DOHH2 (cell line): ENCODE measurements around the gene COL23A1.

Experiments used
- H3F3A ChIP-seq: fragments of 200-600 bp; sonication (generic), shearing (Covaris generic); 2 replicates; pipeline ENCODE4 v1.6.0; 2016; ENCODE audit warnings: antibody characterized with exemption, mild to moderate bottlenecking; ENCODE audit not compliant: control insufficient read depth, insufficient read depth
- H3K27ac ChIP-seq: fragments of 200-600 bp; sonication (generic); 2 replicates; pipeline ENCODE4 v1.5.1; 2014; ENCODE audit warnings: low read depth, mild to moderate bottlenecking, low read length, moderate library complexity
- H3K27me3 ChIP-seq: fragments of 200-600 bp; sonication (generic); 2 replicates; pipeline ENCODE4 v1.6.1; 2014; ENCODE audit warnings: mild to moderate bottlenecking, low read length, mixed read lengths; ENCODE audit not compliant: control insufficient read depth
- H3K36me3 ChIP-seq: fragments of 200-600 bp; sonication (generic); 2 replicates; pipeline ENCODE4 v1.6.1; 2014; ENCODE audit warnings: mild to moderate bottlenecking, low read length, moderate library complexity, mixed read lengths; ENCODE audit not compliant: control insufficient read depth
- H3K4me1 ChIP-seq: fragments of 200-600 bp; sonication (generic); 2 replicates; pipeline ENCODE4 v1.6.1; 2014; ENCODE audit warnings: mild to moderate bottlenecking, low read length, mixed read lengths; ENCODE audit not compliant: control insufficient read depth
- H3K4me2 ChIP-seq: fragments of 200-600 bp; sonication (generic); 2 replicates; pipeline ENCODE4 v1.6.0; 2014; ENCODE audit warnings: mild to moderate bottlenecking, low read length, moderate library complexity
- H3K4me3 ChIP-seq: fragments of 200-600 bp; sonication (generic); 2 replicates; pipeline ENCODE4 v1.5.1; 2014; ENCODE audit warnings: mild to moderate bottlenecking, low read length, mixed read lengths
- H3K79me2 ChIP-seq: fragments of 200-600 bp; sonication (generic); 2 replicates; pipeline ENCODE4 v1.6.1; 2014; ENCODE audit warnings: mild to moderate bottlenecking, low read length, mixed read lengths; ENCODE audit not compliant: control insufficient read depth
- H3K9me2 ChIP-seq: fragments of 200-600 bp; sonication (generic); replicated peaks from 2 replicates; pipeline ENCODE4 v1.6.1; 2014; ENCODE audit warnings: mild to moderate bottlenecking, low read length, mixed read lengths; ENCODE audit not compliant: control insufficient read depth
- H3K9me3 ChIP-seq: fragments of 200-600 bp; sonication (generic); 2 replicates; pipeline ENCODE4 v1.6.1; 2014; ENCODE audit warnings: antibody characterized with exemption, low read length, mixed read lengths; ENCODE audit not compliant: control insufficient read depth, insufficient read depth
- H4K20me1 ChIP-seq: fragments of 200-600 bp; sonication (generic); 2 replicates; pipeline ENCODE4 v1.6.0; 2014; ENCODE audit warnings: low read depth, mild to moderate bottlenecking, antibody characterized with exemption, low read length, moderate library complexity; ENCODE audit not compliant: control insufficient read depth, insufficient read depth
- EZH2phosphoT487 ChIP-seq: fragments of 200-600 bp; sonication (generic); IDR thresholded peaks from 2 replicates; pipeline ENCODE4 v1.6.1; 2017; ENCODE audit warnings: borderline replicate concordance, mild to moderate bottlenecking, antibody characterized with exemption, low read length, moderate library complexity, mixed read lengths
- TF ChIP-seq, protein P1 (sequence below): fragments of 200-600 bp; sonication (generic); IDR thresholded peaks from one replicate; pipeline ENCODE4 v1.5.1; 2014; ENCODE audit warnings: antibody characterized with exemption, mild to moderate bottlenecking, low read depth, low read length; ENCODE audit not compliant: poor library complexity, severe bottlenecking

The COL23A1 gene

DNA sequence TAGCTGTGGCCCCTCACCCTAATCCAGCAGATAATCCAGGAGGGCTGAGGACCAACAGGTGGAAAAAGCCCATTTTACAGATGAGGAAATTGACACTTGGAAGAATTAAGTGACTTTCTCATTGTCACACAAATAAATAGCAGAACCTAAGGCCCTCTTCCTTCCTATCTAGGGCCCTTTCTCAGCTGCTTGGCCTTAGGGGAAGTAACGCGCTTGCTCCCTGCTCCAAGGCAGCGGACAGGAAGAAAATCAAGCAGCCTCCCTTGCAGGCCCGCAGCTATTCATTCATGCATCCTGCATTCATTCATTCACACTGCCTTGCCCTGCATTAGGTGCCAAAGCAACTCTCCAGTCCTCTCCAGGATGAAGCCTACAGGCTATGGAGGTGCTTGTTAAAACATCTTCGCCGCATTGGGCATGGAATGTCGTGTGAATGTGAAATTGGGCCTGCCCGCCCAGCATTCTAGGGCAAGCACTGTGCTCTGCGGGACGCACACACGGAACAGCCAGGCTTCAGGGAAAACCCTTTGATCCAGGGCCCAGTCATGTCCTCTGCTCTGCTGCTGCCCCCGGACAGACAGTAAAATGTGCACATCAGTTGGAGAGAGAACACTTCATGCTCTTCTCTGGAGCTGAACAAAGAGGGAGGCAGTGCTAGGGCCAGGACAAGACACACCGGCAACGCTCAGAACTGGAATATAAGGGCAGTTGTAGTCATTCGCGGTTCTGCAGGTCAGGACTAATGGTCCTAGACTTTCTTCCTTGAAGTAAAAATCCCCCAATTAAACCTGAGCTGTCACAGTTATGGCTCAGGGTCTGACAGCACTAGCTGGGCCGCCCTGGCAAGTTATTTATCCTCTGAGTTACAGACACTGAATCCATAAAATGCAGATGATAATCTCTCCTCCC lies 166.0 kb downstream of the COL23A1 start:
- Histone ChIP-seq H3K9me2 (no peaks in the 10 kb centered on the region), H3F3A (no peaks in the 10 kb centered on the region), H3K27ac (no peak overlapping the region), H3K9me3 (no peaks in the 10 kb centered on the region), H3K4me1 (no peaks in the 10 kb centered on the region), H3K4me2 (no peak overlapping the region), H4K20me1 (no peaks in the 10 kb centered on the region), H3K79me2 (no peaks in the 10 kb centered on the region), H3K36me3 (no peaks in the 10 kb centered on the region), H3K4me3 (no peak overlapping the region), H3K27me3 (no peaks in the 10 kb centered on the region; the same call in 1 of the 2 replicates)
- TF ChIP-seq, protein P1, sequence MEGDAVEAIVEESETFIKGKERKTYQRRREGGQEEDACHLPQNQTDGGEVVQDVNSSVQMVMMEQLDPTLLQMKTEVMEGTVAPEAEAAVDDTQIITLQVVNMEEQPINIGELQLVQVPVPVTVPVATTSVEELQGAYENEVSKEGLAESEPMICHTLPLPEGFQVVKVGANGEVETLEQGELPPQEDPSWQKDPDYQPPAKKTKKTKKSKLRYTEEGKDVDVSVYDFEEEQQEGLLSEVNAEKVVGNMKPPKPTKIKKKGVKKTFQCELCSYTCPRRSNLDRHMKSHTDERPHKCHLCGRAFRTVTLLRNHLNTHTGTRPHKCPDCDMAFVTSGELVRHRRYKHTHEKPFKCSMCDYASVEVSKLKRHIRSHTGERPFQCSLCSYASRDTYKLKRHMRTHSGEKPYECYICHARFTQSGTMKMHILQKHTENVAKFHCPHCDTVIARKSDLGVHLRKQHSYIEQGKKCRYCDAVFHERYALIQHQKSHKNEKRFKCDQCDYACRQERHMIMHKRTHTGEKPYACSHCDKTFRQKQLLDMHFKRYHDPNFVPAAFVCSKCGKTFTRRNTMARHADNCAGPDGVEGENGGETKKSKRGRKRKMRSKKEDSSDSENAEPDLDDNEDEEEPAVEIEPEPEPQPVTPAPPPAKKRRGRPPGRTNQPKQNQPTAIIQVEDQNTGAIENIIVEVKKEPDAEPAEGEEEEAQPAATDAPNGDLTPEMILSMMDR = no peak
- no peak for TF ChIP-seq EZH2phosphoT487

DNA sequence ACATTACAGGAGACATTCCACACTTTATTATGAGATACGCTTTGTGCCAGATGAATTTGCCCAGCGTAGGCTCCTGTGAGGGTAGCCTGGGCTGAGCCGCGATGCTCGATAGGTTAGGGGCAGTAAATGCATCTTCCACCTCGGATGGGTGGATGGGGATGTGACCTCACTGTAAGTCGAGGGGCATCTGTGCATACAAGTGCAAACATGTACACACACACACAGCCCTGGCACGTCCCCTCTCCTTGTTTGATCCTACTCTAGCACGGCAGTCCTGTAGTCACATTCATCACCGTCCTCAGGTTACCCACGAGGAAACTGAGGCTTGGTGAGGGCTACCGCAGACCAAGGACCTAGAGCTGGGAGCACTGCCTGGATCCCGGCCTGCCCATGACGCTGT lies 166.8 kb downstream of the COL23A1 start:
- Histone ChIP-seq H3K9me2 (no peaks in the 10 kb centered on the region), H3K4me1 (no peaks in the 10 kb centered on the region), H3K4me2 (no peak overlapping the region), H3F3A (no peaks in the 10 kb centered on the region), H3K79me2 (no peaks in the 10 kb centered on the region), H3K27me3 (peaks cover 1% of the 10 kb centered on the region; the same call in 1 of the 2 replicates), H3K27ac (no peak overlapping the region), H3K4me3 (no peak overlapping the region), H4K20me1 (no peaks in the 10 kb centered on the region), H3K36me3 (no peaks in the 10 kb centered on the region), H3K9me3 (no peaks in the 10 kb centered on the region)
- TF ChIP-seq, protein P1 = no peak
- TF ChIP-seq EZH2phosphoT487 = no peak

GRCh38 chr5:178422400-178422775 lies 167.8 kb downstream of the COL23A1 start:
- H3K36me3 ChIP-seq = no peaks in the 10 kb centered on the region
- no peak for TF ChIP-seq EZH2phosphoT487
- TF ChIP-seq, protein P1 = no peak
- H3K79me2 ChIP-seq = no peaks in the 10 kb centered on the region
- no peak overlapping the region for H3K27ac ChIP-seq
- no peaks in the 10 kb centered on the region for H3K9me2 ChIP-seq
- H3K9me3 ChIP-seq = no peaks in the 10 kb centered on the region
- no peak overlapping the region for H3K4me3 ChIP-seq
- H4K20me1 ChIP-seq = no peaks in the 10 kb centered on the region
- no peaks in the 10 kb centered on the region for H3F3A ChIP-seq
- H3K4me1 ChIP-seq = no peaks in the 10 kb centered on the region
- H3K27me3 ChIP-seq = peaks cover 7% of the 10 kb centered on the region; the same call in 1 of the 2 replicates
- H3K4me2 ChIP-seq = no peak overlapping the region
